Activated T-cell treated with anti-CD3 and anti-CD28 coated beads for 1 hour (primary cell): Measurements from ENCODE around the gene AFF3.
"Not testable (repeated sequence)": the region's sequence is repeated elsewhere in the genome, so short reads cannot be mapped to it uniquely, and the experiment has no call there.

ENCODE experiments used
- DNase-seq: peaks from one replicate; pipeline ENCODE4 v3.0.0-alpha.2; 2020; ENCODE audit warnings: low read depth

Gene AFF3

DNA sequence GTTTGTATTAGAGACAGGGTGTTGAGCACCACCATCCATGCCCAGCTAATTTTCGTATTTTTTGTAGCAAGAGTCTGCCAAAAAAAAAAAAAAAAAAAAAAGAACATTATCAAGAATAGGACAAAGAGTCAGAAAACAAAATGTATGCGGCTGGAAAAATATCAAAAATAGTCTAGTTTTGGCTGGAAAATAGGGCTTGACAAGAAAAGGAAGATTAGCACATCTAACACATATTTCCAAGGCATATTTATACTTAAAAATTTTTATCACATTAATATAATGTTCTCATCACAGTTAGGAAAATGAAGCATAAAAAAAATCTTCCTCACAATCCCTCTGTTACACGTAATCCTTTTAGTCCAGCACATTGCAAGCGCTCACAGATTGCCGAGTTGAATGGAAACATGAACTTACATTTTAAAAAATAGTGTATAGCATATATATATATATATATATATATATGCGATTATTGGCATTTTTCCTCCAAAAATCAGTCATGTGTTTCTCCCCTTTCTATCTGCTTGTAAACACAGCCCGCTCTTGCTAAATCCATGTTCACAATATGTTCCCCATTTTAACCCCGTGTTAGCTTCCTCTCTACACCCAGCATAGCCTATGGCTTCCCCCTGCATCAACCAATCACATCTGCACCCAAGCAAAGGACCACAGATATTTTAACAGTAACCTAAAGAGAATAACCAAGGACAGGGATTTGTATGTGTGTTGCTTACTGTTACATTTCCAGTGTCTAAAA, 183.0 kb downstream of the AFF3 start:
- DNase-seq = no peak

- DNase-seq = no peak
These were observed 184.9 kb downstream of the AFF3 start for GRCh38 chr2:99957332-99958133.

DNA sequence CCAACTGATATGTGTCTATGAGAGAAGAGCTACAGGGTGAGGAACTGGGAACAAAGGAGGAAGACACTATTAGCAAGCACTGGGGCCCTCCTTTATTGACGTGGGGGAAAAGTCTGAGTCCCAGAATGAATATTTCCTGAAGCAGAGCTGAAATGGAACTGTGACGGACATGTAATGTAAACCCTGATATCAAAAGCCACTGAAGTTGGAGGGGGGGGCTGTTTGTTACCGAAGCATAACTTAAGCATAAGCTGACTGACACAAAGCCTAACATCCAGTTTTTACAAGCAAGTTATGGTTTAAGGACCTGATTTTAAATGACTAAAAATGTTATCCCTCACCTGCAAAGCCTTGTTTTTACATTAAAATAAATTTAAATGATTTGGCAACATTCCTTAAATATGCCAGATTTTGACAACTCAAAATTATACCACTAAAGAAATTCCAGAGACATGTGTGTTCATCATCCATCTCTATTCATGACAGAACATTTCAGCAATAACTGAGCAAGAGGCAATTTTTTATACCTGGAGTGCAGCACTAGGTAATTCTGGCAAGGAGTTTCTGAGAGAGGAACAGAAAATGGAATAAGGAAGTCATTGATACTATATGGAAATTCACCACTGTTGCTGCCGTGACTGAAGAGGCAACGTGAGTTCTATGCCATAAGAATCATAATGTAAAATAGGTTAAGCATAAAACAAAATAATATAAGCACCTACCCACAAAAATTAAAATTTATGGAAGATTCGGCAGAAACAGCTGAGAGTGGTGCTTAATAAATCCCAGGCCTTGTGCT, 186.0 kb downstream of the AFF3 start:
- DNase-seq = no peak

DNA sequence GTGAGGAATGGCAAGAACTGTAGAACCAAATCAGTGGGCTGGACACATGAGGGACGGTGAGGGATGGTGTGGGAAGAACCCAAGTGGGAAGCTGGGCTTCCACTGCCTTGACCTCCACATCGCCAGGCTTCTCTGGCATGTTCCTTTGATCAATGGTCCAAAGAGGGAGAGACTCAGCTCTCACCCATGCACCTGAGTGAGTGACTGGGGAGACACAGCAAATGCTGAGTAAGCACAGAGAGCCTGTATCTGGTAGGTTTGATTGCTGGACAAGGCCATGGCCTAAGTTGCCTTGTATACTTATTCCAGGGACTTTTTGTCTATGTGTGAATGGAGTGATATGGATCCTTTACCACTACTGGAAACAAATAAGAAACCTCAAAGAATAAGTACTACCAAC, 188.6 kb downstream of the AFF3 start:
- no peak for DNase-seq

DNA sequence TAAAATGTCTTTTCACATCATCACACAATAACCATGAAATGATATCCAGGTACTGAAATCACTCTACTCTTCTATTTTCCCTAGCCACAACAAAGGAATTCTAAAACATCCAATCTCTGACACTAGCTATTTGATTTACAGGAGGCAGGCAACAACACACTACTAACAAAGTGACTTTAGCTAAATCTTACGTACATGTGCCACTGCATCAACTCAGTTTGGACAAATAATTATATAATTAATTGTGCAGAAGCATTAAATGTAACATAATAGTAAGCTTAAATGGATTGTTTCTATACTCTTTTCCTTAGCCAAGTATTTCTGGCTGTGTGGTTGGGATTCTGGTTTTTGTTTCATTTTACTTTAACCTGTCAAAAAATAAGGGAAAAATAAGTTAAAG, 192.4 kb downstream of the AFF3 start:
- no peak for DNase-seq

DNA sequence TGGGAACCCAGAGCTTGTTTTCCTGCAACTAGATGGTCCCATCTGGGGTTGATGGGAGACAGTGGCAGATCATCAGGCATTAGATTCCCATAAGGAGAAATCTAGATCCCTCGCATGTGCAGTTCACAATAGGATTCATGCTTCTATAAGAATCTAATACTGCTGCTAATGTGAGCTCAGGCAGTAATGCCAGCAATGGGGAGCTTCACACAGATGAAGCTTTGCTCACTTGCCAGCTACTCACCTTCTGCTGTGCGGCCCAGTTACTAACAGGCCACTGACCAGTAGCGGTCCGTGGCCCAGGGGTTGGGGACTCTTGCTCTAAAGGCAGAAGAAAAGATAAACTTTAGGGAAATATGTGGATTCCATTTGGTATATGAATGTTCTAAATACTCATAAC, 192.9 kb downstream of the AFF3 start:
- no peak for DNase-seq

DNA sequence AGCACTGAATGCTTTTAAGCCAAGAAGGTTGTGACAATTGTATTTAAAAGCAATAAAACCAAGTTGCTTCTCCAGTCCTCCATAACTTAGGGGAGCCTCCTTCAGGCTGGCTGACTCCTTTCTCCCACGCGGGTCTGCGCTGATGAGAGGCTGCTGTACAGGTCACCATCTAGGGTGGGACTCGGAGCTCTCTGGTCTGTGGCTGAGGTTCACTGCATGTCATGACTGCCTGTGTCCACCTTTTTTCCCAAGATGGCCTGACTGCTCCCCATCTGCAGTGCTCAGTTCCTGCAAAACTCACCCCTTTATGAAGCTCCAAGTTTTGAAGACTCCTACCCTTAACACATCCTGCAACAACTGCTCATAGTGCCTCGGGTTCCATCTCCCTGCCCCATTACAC, 194.4 kb downstream of the AFF3 start:
- DNase-seq = no peak

DNA sequence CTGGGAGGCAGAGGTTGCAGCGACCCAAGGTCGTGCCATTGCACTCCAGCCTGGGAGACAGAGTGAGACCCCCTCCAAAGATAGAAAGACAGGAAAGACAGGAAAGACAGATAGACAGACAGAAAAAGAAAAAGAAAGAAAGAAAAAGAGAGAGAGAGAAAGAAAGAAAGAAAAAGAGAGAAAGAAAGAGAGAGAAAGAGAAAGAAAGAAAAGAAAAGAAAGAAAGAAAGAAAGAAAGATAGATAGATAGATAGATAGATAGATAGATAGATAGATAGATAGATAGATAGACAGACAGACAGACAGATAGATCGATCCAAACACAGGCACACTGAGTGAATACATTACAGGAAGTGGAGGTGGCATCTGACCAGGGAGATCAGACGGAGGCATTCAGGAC, 195.0 kb downstream of the AFF3 start:
- not testable (repeated sequence) for DNase-seq

DNA sequence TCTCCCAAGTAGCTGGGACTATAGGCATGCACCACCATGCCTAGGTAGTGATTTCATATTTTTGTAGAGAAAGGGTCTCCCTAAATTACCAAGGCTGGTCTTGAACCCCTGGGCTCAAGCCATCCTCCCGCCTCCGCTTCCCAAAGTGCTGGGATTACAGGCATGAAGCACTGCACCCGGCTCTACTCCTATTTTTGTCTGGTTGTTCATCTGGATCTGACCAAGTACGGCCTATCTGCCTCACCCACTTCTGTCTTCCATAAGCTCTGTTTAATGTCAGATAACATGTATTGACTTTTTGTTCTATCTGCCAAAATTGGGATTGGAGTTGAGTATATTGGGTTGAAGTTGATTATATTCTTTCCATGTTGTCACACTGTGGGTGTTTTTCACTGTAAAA, 198.4 kb downstream of the AFF3 start:
- DNase-seq = no peak

DNA sequence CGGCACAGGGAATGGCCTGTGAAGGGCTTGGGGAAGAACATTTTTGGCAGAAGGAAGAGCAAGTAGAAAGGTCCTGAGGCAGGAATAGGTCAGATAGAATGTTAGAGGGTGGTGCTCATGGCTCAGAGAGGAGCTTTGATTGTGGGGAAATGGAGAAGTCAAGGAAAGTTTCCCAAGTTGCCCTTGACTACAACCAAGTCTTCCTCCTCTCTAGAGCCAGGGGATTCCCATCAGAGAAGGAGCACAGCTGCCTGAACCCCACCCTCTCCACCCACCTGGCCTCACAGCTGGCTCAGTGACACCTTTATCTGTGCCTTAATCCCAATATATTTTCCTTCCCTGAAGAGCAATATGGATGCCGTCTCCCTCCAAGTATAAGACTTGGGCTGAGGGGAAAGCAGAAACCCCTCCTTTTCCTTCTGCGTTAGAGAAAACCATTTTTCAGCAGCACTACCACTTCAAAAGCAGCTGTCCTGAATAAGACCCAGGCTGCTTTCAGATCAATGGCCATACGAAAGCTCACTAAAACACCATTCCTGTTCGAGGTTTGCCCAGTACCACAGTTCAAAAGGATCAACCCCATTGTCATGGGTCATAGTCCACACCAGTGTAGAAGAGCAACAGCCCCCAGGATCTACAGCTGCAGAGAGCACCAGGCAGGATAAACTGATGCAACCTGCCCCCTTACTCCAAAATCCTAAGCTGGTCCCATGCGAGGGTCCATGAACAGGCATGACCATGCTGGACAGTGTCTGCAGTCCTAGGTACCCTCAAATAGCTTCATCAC, 199.6 kb downstream of the AFF3 start:
- no peak for DNase-seq

GRCh38 chr2:99940963-99941362, 201.4 kb downstream of the AFF3 start:
- DNase-seq = no peak

DNA sequence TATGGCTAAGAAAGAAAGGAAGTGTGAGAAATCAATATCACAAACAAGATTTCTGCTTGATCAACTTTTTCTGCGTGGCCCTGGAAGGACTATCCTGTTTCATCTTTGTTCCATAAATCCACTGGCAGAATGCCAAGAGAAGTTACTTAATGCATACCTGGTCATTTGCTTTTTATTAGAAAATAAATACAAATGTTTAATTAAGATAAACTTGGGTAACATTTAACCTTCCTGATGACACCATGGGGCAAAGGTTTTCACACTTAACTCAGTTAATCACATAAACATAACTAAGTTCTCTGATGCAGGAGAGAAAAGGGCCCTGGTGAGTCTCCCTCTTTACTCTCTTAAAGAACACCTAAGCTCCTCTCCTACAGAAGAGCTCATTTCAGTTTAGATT, 203.3 kb downstream of the AFF3 start:
- no peak for DNase-seq

GRCh38 chr2:99938250-99938649, 204.1 kb downstream of the AFF3 start:
- DNase-seq = no peak

DNA sequence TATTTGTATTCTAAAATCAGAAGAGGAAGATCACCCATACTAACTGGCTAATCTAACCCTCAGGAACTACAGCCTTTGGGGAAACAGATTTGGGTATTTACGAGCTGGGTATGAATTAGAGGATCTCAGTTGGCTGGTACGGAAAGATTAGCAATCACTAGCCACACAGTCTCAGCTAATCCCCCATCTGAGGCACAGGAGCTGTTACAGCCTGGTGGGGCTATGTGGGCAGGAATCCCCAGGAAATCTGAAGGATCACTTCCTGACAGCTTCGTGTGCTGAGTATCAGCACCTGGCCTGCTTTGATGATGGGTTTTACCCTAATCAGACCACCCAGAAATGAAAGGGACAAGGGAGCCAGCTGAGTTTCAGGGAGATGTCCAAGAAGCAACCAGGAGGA, 206.3 kb downstream of the AFF3 start:
- DNase-seq = no peak

DNA sequence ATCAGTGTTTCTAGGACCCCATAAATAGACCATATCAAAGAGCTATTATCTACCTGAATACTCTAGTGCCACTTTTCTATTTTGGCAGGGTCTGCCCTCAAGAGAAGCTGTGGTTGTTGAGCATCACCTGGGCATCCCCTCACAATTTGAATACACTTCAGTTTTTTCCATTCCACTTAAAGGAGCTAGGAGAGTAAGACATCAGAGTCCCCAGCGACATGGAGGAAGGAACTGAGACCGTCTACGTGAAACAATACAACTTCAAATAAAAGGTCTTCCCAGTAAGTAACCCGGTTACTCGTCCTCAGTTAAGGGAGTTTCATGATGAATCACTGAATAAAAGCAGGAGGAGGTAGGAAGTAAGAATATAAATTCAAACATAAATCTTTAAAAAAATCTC, 206.7 kb downstream of the AFF3 start:
- DNase-seq = no peak

GRCh38 chr2:99933894-99934650, 208.3 kb downstream of the AFF3 start:
- no peak for DNase-seq

- not testable (repeated sequence) for DNase-seq
These were observed 208.9 kb downstream of the AFF3 start for GRCh38 chr2:99933491-99933890.

- no peak for DNase-seq
These were observed 213.8 kb downstream of the AFF3 start for GRCh38 chr2:99928470-99929053.

- DNase-seq = not testable (repeated sequence)
These were observed 214.6 kb downstream of the AFF3 start for GRCh38 chr2:99927690-99928207.

- DNase-seq = no peak
These were observed 215.4 kb downstream of the AFF3 start for GRCh38 chr2:99926986-99927385.

DNA sequence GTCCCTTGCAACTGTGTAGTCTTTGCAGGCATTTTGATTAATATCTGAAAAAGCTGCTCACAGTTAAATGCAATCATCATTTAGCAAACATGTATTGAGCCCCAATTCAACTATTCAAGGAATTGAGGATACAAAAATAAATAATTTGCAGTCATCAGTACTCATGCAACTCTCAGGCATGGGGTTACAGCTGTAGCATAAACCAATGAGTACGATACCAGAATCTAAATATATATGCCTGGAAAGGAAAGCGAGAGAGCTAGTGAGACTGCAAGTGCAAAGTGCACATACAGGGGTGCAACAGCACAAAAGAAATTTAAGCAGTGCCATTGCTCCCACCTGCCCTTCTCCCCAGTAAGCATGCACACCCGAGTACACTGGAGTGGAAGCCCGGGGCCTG, 216.4 kb downstream of the AFF3 start:
- no peak for DNase-seq
